ENCODE measurements around the gene PDGFD. TPM values are rescaled to one million over a fixed set of nuclear protein-coding genes. Genes with fewer than 3 reads are reported as not detected.
A peak's percentile ranks its signal among the peaks of the same experiment; 100 is the strongest.

The PDGFD gene
- total and polyA plus RNA-seq, 4 experiments from 2014 or later: 0.10 TPM; not detected in 3

GRCh38 chr11:104015649-104016415 lies 148.1 kb downstream of the PDGFD start:
- DNase-seq: no peak
- Histone ChIP-seq H3K4me1 (ENCODE audit: insufficient read depth, low read length) (no peaks in the 10 kb centered on the region), H3K4me3 (ENCODE audit: low read length in 2 of 2) (no peak overlapping the region), H3K9me3 (ENCODE audit: control insufficient read depth in 1 of 2, low read length in 2 of 2) (no peaks in the 10 kb centered on the region), H3K27ac (ENCODE audit: low read depth, low read length) (no peak overlapping the region), H3K36me3 (ENCODE audit: insufficient read depth, low read length) (no peaks in the 10 kb centered on the region), H3K27me3 (ENCODE audit: insufficient read depth, low read length) (no peaks in the 10 kb centered on the region)
- POLR2A ChIA-PET (ENCODE audit: partially characterized antibody): no interaction called here
- Mint-ChIP-seq H3K27me3 (peaks cover 0 to 1% of the 10 kb centered on the region in 2 donors), H3K4me1 (no peaks in the 10 kb centered on the region), H3K9me3 (peaks cover 0 to 2% (median 0%) of the 10 kb centered on the region in 8 donors), H3K27ac (no peak overlapping the region), H3K4me3 (no peak overlapping the region), H3K36me3 (no peaks in the 10 kb centered on the region)
- CTCF ChIA-PET (ENCODE audit: partially characterized antibody): no interaction called here
- intact Hi-C loops (cut with micrococcal nuclease): no loop called here

- POLR2A ChIA-PET (ENCODE audit: partially characterized antibody): no interaction called here
- no peak overlapping the region for H3K4me3 Mint-ChIP-seq
- CTCF ChIA-PET (ENCODE audit: partially characterized antibody): no interaction called here
- no peaks in the 10 kb centered on the region for H3K36me3 Mint-ChIP-seq
- no peaks in the 10 kb centered on the region for H3K9me3 ChIP-seq (ENCODE audit: control insufficient read depth in 1 of 2, low read length in 2 of 2)
- no peak overlapping the region for H3K4me3 ChIP-seq (ENCODE audit: low read length in 2 of 2)
- H3K27me3 Mint-ChIP-seq: peaks cover 0 to 5% of the 10 kb centered on the region in 2 donors
- no peak overlapping the region for H3K27ac Mint-ChIP-seq
- no peak for DNase-seq
- no peaks in the 10 kb centered on the region for H3K4me1 ChIP-seq (ENCODE audit: insufficient read depth, low read length)
- no peak overlapping the region for H3K27ac ChIP-seq (ENCODE audit: low read depth, low read length)
- intact Hi-C loops (cut with micrococcal nuclease): no loop called here
- no peaks in the 10 kb centered on the region for H3K36me3 ChIP-seq (ENCODE audit: insufficient read depth, low read length)
- H3K4me1 Mint-ChIP-seq: no peaks in the 10 kb centered on the region
- no peaks in the 10 kb centered on the region for H3K9me3 Mint-ChIP-seq
- no peaks in the 10 kb centered on the region for H3K27me3 ChIP-seq (ENCODE audit: insufficient read depth, low read length)
Observed at GRCh38 chr11:104011044-104011443, 152.9 kb downstream of the PDGFD start.

GRCh38 chr11:104009744-104010143 lies 154.2 kb downstream of the PDGFD start:
- no peak overlapping the region for H3K27ac ChIP-seq (ENCODE audit: low read depth, low read length)
- POLR2A ChIA-PET (ENCODE audit: partially characterized antibody): no interaction called here
- H3K4me1 Mint-ChIP-seq: no peaks in the 10 kb centered on the region

GRCh38 chr11:104005234-104005855 lies 158.6 kb downstream of the PDGFD start:
- POLR2A ChIA-PET (ENCODE audit: partially characterized antibody): no interaction called here
- CTCF ChIA-PET (ENCODE audit: partially characterized antibody): no interaction called here
- H3K9me3 ChIP-seq (ENCODE audit: control insufficient read depth in 1 of 2, low read length in 2 of 2): no peaks in the 10 kb centered on the region
- Mint-ChIP-seq H3K27me3 (peaks cover 3 to 4% of the 10 kb centered on the region in 2 donors), H3K4me1 (no peaks in the 10 kb centered on the region), H3K36me3 (no peaks in the 10 kb centered on the region), H3K4me3 (no peak overlapping the region), H3K27ac (no peak overlapping the region), H3K9me3 (no peaks in the 10 kb centered on the region)
- H3K36me3 ChIP-seq (ENCODE audit: insufficient read depth, low read length): no peaks in the 10 kb centered on the region
- no peak overlapping the region for H3K27ac ChIP-seq (ENCODE audit: low read depth, low read length)
- no peaks in the 10 kb centered on the region for H3K27me3 ChIP-seq (ENCODE audit: insufficient read depth, low read length)
- intact Hi-C loops (cut with micrococcal nuclease): no loop called here
- no peak for DNase-seq
- H3K4me1 ChIP-seq (ENCODE audit: insufficient read depth, low read length): no peaks in the 10 kb centered on the region
- no peak overlapping the region for H3K4me3 ChIP-seq (ENCODE audit: low read length in 2 of 2)

More at GRCh38 chr11:104009744-104010143, 154.2 kb downstream of the PDGFD start:
- Histone ChIP-seq H3K9me3 (ENCODE audit: control insufficient read depth in 1 of 2, low read length in 2 of 2) (no peaks in the 10 kb centered on the region), H3K36me3 (ENCODE audit: insufficient read depth, low read length) (no peaks in the 10 kb centered on the region), H3K27me3 (ENCODE audit: insufficient read depth, low read length) (no peaks in the 10 kb centered on the region), H3K4me3 (ENCODE audit: low read length in 2 of 2) (no peak overlapping the region), H3K4me1 (ENCODE audit: insufficient read depth, low read length) (no peaks in the 10 kb centered on the region)
- H3K36me3 Mint-ChIP-seq: no peaks in the 10 kb centered on the region
- no peak for DNase-seq
- CTCF ChIA-PET (ENCODE audit: partially characterized antibody): no interaction called here
- H3K9me3 Mint-ChIP-seq: no peaks in the 10 kb centered on the region
- peaks cover 0 to 5% of the 10 kb centered on the region in 2 donors for H3K27me3 Mint-ChIP-seq
- intact Hi-C loops (cut with micrococcal nuclease): no loop called here
- no peak overlapping the region for H3K4me3 Mint-ChIP-seq
- no peak overlapping the region for H3K27ac Mint-ChIP-seq

GRCh38 chr11:104003491-104003890 lies 160.5 kb downstream of the PDGFD start:
- CTCF ChIA-PET (ENCODE audit: partially characterized antibody): no interaction called here
- H3K36me3 ChIP-seq (ENCODE audit: insufficient read depth, low read length): no peaks in the 10 kb centered on the region
- no peak overlapping the region for H3K27ac ChIP-seq (ENCODE audit: low read depth, low read length)
- Mint-ChIP-seq H3K4me1 (no peaks in the 10 kb centered on the region), H3K27ac (no peak overlapping the region), H3K27me3 (peaks cover 3 to 4% of the 10 kb centered on the region in 2 donors), H3K36me3 (no peaks in the 10 kb centered on the region), H3K4me3 (peak overlapping the region in 1 of 8 donors; percentile 18), H3K9me3 (no peaks in the 10 kb centered on the region)
- POLR2A ChIA-PET (ENCODE audit: partially characterized antibody): no interaction called here
- no peaks in the 10 kb centered on the region for H3K4me1 ChIP-seq (ENCODE audit: insufficient read depth, low read length)
- DNase-seq: no peak
- no peak overlapping the region for H3K4me3 ChIP-seq (ENCODE audit: low read length in 2 of 2)
- intact Hi-C loops (cut with micrococcal nuclease): no loop called here
- no peaks in the 10 kb centered on the region for H3K9me3 ChIP-seq (ENCODE audit: control insufficient read depth in 1 of 2, low read length in 2 of 2)
- H3K27me3 ChIP-seq (ENCODE audit: insufficient read depth, low read length): no peaks in the 10 kb centered on the region

- H3K4me1 ChIP-seq (ENCODE audit: insufficient read depth, low read length): no peaks in the 10 kb centered on the region
- Mint-ChIP-seq H3K36me3 (no peaks in the 10 kb centered on the region), H3K4me3 (no peak overlapping the region), H3K27ac (no peak overlapping the region), H3K27me3 (peaks cover 3 to 4% of the 10 kb centered on the region in 2 donors), H3K4me1 (no peaks in the 10 kb centered on the region), H3K9me3 (no peaks in the 10 kb centered on the region)
- no peaks in the 10 kb centered on the region for H3K9me3 ChIP-seq (ENCODE audit: control insufficient read depth in 1 of 2, low read length in 2 of 2)
- no peak overlapping the region for H3K4me3 ChIP-seq (ENCODE audit: low read length in 2 of 2)
- DNase-seq: no peak
- intact Hi-C loops (cut with micrococcal nuclease): no loop called here
- no peak overlapping the region for H3K27ac ChIP-seq (ENCODE audit: low read depth, low read length)
- POLR2A ChIA-PET (ENCODE audit: partially characterized antibody): no interaction called here
- H3K27me3 ChIP-seq (ENCODE audit: insufficient read depth, low read length): no peaks in the 10 kb centered on the region
- CTCF ChIA-PET (ENCODE audit: partially characterized antibody): no interaction called here
- H3K36me3 ChIP-seq (ENCODE audit: insufficient read depth, low read length): no peaks in the 10 kb centered on the region
Observed at GRCh38 chr11:104001561-104002056, 162.3 kb downstream of the PDGFD start.

- Histone ChIP-seq H3K27me3 (ENCODE audit: insufficient read depth, low read length) (no peaks in the 10 kb centered on the region), H3K4me1 (ENCODE audit: insufficient read depth, low read length) (no peaks in the 10 kb centered on the region), H3K36me3 (ENCODE audit: insufficient read depth, low read length) (no peaks in the 10 kb centered on the region), H3K9me3 (ENCODE audit: control insufficient read depth in 1 of 2, low read length in 2 of 2) (no peaks in the 10 kb centered on the region), H3K27ac (ENCODE audit: low read depth, low read length) (no peak overlapping the region), H3K4me3 (ENCODE audit: low read length in 2 of 2) (no peak overlapping the region)
- DNase-seq: no peak
- Mint-ChIP-seq H3K27ac (no peak overlapping the region), H3K4me3 (no peak overlapping the region), H3K4me1 (no peaks in the 10 kb centered on the region), H3K27me3 (peaks cover 0 to 3% of the 10 kb centered on the region in 2 donors), H3K9me3 (no peaks in the 10 kb centered on the region), H3K36me3 (no peaks in the 10 kb centered on the region)
- CTCF ChIA-PET (ENCODE audit: partially characterized antibody): no interaction called here
- POLR2A ChIA-PET (ENCODE audit: partially characterized antibody): no interaction called here
- intact Hi-C loops (cut with micrococcal nuclease): no loop called here
Observed at GRCh38 chr11:104000798-104001197, 163.1 kb downstream of the PDGFD start.

All from CD4-positive, alpha-beta memory T cell (primary cell).